Measurements from ENCODE around the gene PLOD1.
A peak's percentile ranks its signal among the peaks of the same experiment; 100 is the strongest.

Gene PLOD1

DNA sequence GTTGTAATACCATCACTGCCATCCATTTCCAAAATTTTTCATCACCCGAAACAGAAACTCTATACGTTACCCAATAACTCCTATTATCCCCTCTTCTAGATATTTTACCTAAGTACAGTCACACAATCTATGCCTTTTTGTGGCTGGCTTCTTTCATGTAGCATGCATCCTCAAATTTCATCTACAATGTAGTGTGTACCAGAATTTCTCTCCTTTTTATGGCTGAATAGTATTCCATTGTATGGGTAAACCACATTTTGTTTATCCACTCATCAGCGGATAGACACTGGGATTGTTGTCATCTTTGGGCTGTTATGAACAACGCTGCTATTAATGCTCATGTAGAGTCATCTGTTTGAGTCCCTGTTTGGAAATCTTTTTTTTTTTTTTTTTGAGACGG is 29.5 kb upstream of the PLOD1 start:
- no peaks in the 10 kb centered on the region for H3K79me2 ChIP-seq (ENCODE audit: insufficient read depth, low read length)
- DNase-seq (no peak), ATAC-seq (ENCODE audit: insufficient read depth, low read depth) (no peak)
- 0 out of 2 replicates have a peak, but pooled peaks cover 4% of the 10 kb centered on the region for H4K20me1 ChIP-seq (ENCODE audit: insufficient read depth, low read length)
- no peak overlapping the region for H2AFZ ChIP-seq (ENCODE audit: low read depth, low read length)
- peak overlapping the region; percentile 23; the same call in 1 of the 2 replicates for H3K4me2 ChIP-seq (ENCODE audit: insufficient read depth, low read length)
- H3K27me3 ChIP-seq (ENCODE audit: insufficient read depth, low read length, poor library complexity): no peaks in the 10 kb centered on the region
- no peaks in the 10 kb centered on the region for H3K9me3 ChIP-seq (ENCODE audit: insufficient read depth, low read length, severe bottlenecking)
- no peaks in the 10 kb centered on the region for H3K36me3 ChIP-seq (ENCODE audit: insufficient read depth, low read length)
- H3K9ac ChIP-seq (ENCODE audit: low read depth, low read length): no peak overlapping the region
- H3K27ac ChIP-seq (ENCODE audit: low read length): no peak overlapping the region
- TF ChIP-seq CTCF (IDR thresholded peaks at IDR 0.05; ENCODE audit: borderline replicate concordance, extremely low read depth, low read length, poor library complexity, severe bottlenecking) (no peak), EZH2 (IDR thresholded peaks at IDR 0.05; ENCODE audit: borderline replicate concordance, low read depth, low read length, severe bottlenecking) (no peak)
- peaks cover 34% of the 10 kb centered on the region for H3K4me1 ChIP-seq (ENCODE audit: insufficient read depth, low read length)
- H3K4me3 ChIP-seq (ENCODE audit: low read depth in 1 of 2, low read length in 2 of 2): no peak overlapping the region

DNA sequence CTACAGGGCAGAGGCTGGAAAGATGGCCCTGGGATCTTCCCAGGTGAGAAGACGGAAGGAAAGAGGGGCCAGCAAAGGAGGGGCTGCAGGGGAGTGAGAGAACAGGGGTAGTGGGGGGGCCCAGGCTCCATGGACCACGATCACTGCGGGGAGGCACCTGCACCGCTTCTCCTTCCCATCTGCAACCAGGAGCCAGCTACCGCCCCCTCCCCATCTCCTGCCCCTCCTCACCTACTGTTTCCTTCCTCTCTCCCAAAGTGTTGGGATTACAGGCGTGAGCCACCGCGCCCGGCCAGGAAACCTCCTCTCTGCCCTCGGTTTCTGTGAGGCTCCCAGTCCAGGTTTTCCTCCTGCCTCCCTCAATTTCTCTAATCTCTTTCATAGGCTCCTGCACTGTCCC is 27.6 kb upstream of the PLOD1 start:
- ATAC-seq (ENCODE audit: insufficient read depth, low read depth): no peak

DNA sequence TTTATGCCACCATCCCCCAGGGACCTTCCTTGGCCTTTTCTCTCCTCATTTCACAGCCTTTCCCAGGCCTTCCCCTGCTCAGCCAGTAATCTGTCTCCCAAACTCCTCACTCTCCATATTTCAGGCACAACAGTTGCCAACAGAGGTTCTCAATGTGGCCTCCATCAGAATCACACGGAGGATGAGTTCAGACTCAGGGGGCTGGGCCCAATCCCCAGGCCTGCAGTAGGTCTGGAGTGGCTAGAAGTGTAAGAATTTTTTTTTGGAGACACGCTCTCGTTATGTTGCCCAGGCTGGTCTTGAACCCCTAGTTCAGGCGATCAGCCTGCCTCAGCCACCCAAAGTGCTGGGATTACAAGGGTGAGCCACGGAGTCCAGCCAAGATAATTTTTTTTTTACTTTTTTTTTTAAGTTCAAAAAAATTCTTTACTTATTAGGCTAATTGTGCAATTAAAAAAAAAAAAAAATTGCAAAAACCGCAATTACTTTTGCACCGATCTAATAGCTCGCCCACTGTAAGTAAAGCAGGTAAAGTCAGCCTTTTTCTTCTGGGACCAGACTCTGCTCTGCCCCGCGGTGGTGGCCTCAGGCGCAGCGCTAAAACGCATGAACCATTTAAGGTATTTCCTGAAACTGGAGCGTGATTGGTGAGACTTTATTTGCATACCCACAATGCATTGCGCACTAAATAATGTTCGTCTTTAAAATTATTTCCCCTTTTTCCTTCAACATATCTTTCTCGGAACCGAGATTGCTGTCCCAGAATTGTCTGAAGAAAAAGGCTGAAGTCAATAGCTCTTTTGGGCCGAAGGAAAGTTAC is 27.0 kb upstream of the PLOD1 start:
- Histone ChIP-seq H3K36me3 (ENCODE audit: insufficient read depth, low read length) (no peaks in the 10 kb centered on the region), H3K4me3 (ENCODE audit: low read depth in 1 of 2, low read length in 2 of 2) (no peak overlapping the region), H3K4me1 (ENCODE audit: insufficient read depth, low read length) (peaks cover 36% of the 10 kb centered on the region), H3K4me2 (ENCODE audit: insufficient read depth, low read length) (peak overlapping the region; percentile 30; the same call in 1 of the 2 replicates), H2AFZ (ENCODE audit: low read depth, low read length) (peak overlapping the region; percentile 9; the same call in 1 of the 2 replicates), H3K27me3 (ENCODE audit: insufficient read depth, low read length, poor library complexity) (no peaks in the 10 kb centered on the region), H3K79me2 (ENCODE audit: insufficient read depth, low read length) (no peaks in the 10 kb centered on the region), H3K27ac (ENCODE audit: low read length) (peak overlapping the region; percentile 88), H3K9me3 (ENCODE audit: insufficient read depth, low read length, severe bottlenecking) (no peaks in the 10 kb centered on the region), H3K9ac (ENCODE audit: low read depth, low read length) (peak overlapping the region; percentile 77), H4K20me1 (ENCODE audit: insufficient read depth, low read length) (0 out of 2 replicates have a peak, but pooled peaks cover 4% of the 10 kb centered on the region)
- DNase-seq (peak; percentile 94), ATAC-seq (ENCODE audit: insufficient read depth, low read depth) (peak; percentile 60)
- TF ChIP-seq EZH2 (IDR thresholded peaks at IDR 0.05; ENCODE audit: borderline replicate concordance, low read depth, low read length, severe bottlenecking) (no peak), CTCF (IDR thresholded peaks at IDR 0.05; ENCODE audit: borderline replicate concordance, extremely low read depth, low read length, poor library complexity, severe bottlenecking) (peak; percentile 93)

More for the DNA sequence above, 27.6 kb upstream of the PLOD1 start:
- no peaks in the 10 kb centered on the region for H3K36me3 ChIP-seq (ENCODE audit: insufficient read depth, low read length)
- no peak for DNase-seq
- no peaks in the 10 kb centered on the region for H3K9me3 ChIP-seq (ENCODE audit: insufficient read depth, low read length, severe bottlenecking)
- no peak overlapping the region for H3K4me3 ChIP-seq (ENCODE audit: low read depth in 1 of 2, low read length in 2 of 2)
- 0 out of 2 replicates have a peak, but pooled peaks cover 4% of the 10 kb centered on the region for H4K20me1 ChIP-seq (ENCODE audit: insufficient read depth, low read length)
- no peak overlapping the region for H2AFZ ChIP-seq (ENCODE audit: low read depth, low read length)
- H3K4me1 ChIP-seq (ENCODE audit: insufficient read depth, low read length): peaks cover 36% of the 10 kb centered on the region
- TF ChIP-seq CTCF (IDR thresholded peaks at IDR 0.05; ENCODE audit: borderline replicate concordance, extremely low read depth, low read length, poor library complexity, severe bottlenecking) (no peak), EZH2 (IDR thresholded peaks at IDR 0.05; ENCODE audit: borderline replicate concordance, low read depth, low read length, severe bottlenecking) (no peak)
- no peak overlapping the region for H3K4me2 ChIP-seq (ENCODE audit: insufficient read depth, low read length)
- no peaks in the 10 kb centered on the region for H3K79me2 ChIP-seq (ENCODE audit: insufficient read depth, low read length)
- no peak overlapping the region; the same call in 1 of the 2 replicates for H3K9ac ChIP-seq (ENCODE audit: low read depth, low read length)
- H3K27ac ChIP-seq (ENCODE audit: low read length): no peak overlapping the region
- no peaks in the 10 kb centered on the region for H3K27me3 ChIP-seq (ENCODE audit: insufficient read depth, low read length, poor library complexity)

Data from DND-41 (cell line).